Liver (tissue), 9 donors: ENCODE measurements around the gene ITPKC. TPM values are rescaled to one million over a fixed set of nuclear protein-coding genes. Genes with fewer than 3 reads are reported as not detected.

Experiments used
- DNase-seq: peaks from one replicate; pipeline ENCODE4 v3.0.0-alpha.2; 2017; ENCODE audit warnings: low spot score
- H3K27ac ChIP-seq, 2 donors: one replicate each; pipeline ENCODE4 v1.7.0; 2013; ENCODE audit warnings: inconsistent platforms in 2 of 2, low read length in 2 of 2, control low read depth in 1 of 2, low read depth in 1 of 2, mild to moderate bottlenecking in 1 of 2
- H3K27me3 ChIP-seq, 4 donors: one replicate each; pipeline versions ENCODE4 v1.6.1 to v1.7.0; 2013; ENCODE audit warnings: low read length in 3 of 4, inconsistent platforms in 1 of 4, mild to moderate bottlenecking in 1 of 4, moderate library complexity in 1 of 4; ENCODE audit not compliant: control insufficient read depth in 4 of 4, insufficient read depth in 4 of 4
- H3K36me3 ChIP-seq, 4 donors: one replicate each; pipeline versions ENCODE4 v1.6.1 to v1.7.0; 2013; ENCODE audit warnings: low read length in 3 of 4, mild to moderate bottlenecking in 3 of 4, low read depth in 1 of 4, moderate library complexity in 1 of 4; ENCODE audit not compliant: control insufficient read depth in 4 of 4, insufficient read depth in 3 of 4
- H3K4me1 ChIP-seq, 4 donors: one replicate each; pipeline versions ENCODE4 v1.6.1 to v1.7.0; 2013; ENCODE audit warnings: low read length in 3 of 4, mild to moderate bottlenecking in 3 of 4, moderate library complexity in 1 of 4; ENCODE audit not compliant: control insufficient read depth in 4 of 4, insufficient read depth in 4 of 4
- H3K4me3 ChIP-seq, 3 donors: one replicate each; pipeline versions ENCODE4 v1.6.1 to v1.7.0; 2013; ENCODE audit warnings: low read length in 3 of 3, control low read depth in 1 of 3, low read depth in 1 of 3, mild to moderate bottlenecking in 1 of 3
- H3K9ac ChIP-seq, 2 donors: one replicate each; pipeline ENCODE4 v1.7.0; 2013; ENCODE audit warnings: low read length in 2 of 2, mild to moderate bottlenecking in 2 of 2, moderate library complexity in 2 of 2, control low read depth in 1 of 2, low read depth in 1 of 2
- H3K9me3 ChIP-seq, 4 donors: one replicate each; pipeline versions ENCODE4 v1.6.1 to v1.7.0; 2013; ENCODE audit warnings: low read length in 3 of 4; ENCODE audit not compliant: control insufficient read depth in 4 of 4
- ATF3 ChIP-seq: IDR thresholded peaks from 2 replicates; pipeline ENCODE4 v1.6.1; 2016; ENCODE audit warnings: antibody characterized with exemption
- CTCF ChIP-seq: fragments of 150-350 bp; IDR thresholded peaks from 2 replicates; pipeline ENCODE4 v1.5.1; 2017; ENCODE audit warnings: improper control_type of control experiment, low read depth, low read length; ENCODE audit not compliant: missing input control
- EGR1 ChIP-seq, 2 donors: IDR thresholded peaks; 2 replicates each; pipeline ENCODE4 v1.6.1; 2016 to 2018; ENCODE audit warnings: antibody characterized with exemption in 2 of 2, low read depth in 2 of 2
- FOXA1 ChIP-seq: IDR thresholded peaks from 2 replicates; pipeline ENCODE4 v1.6.1; 2016; ENCODE audit warnings: antibody characterized with exemption
- FOXA2 ChIP-seq: IDR thresholded peaks from 2 replicates; pipeline ENCODE4 v1.6.1; 2016; ENCODE audit warnings: antibody characterized with exemption
- JUND ChIP-seq, 2 donors: IDR thresholded peaks; 2 replicates each; pipeline ENCODE4 v1.6.1; 2016; ENCODE audit warnings: antibody characterized with exemption in 2 of 2
- MAX ChIP-seq: IDR thresholded peaks from 2 replicates; pipeline ENCODE4 v1.6.1; 2016; ENCODE audit warnings: antibody characterized with exemption
- RXRA ChIP-seq, 2 donors: IDR thresholded peaks; 2 replicates each; pipeline ENCODE4 v1.6.1; 2017 to 2018; ENCODE audit warnings: antibody characterized with exemption in 2 of 2, mild to moderate bottlenecking in 1 of 2
- TAF1 ChIP-seq: conservative IDR thresholded peaks from 2 replicates; pipeline ENCODE4 v1.6.1; 2016; ENCODE audit warnings: antibody characterized with exemption, mild to moderate bottlenecking
- ZBTB33 ChIP-seq: IDR thresholded peaks from 2 replicates; pipeline ENCODE4 v1.6.1; 2016; ENCODE audit warnings: antibody characterized with exemption
- WGBS: extraction: QIAGEN DNeasy Blood & Tissue Kit; methylation state at CpG from one replicate; pipeline ENCODE4 v1.1.7; 2013; 5-methylcytosine and 5-hydroxymethylcytosine counted together
- polyA plus RNA-seq, 2 donors: library from polyadenylated mRNA; stranded (reverse) in 1 of 2; unstranded in 1 of 2; fragments of 200-250 nt in 1 of 2; fragments of >200 nt in 1 of 2; fragmentation: Nextera tagmentation in 1 of 2; extraction: Ambion mirVana in 1 of 2; gene quantifications; one replicate each; pipeline versions ENCODE4 v1.2.1 to v1.2.3, GENCODE V29; 2013 to 2015
- total RNA-seq, 2 donors: library from RNA; depleted of rRNA; stranded (reverse); fragments of >200 nt; gene quantifications; one replicate each; pipeline ENCODE4 v1.2.3, GENCODE V29; 2014
- donor health status: healthy.
- donor health status: healthy.
- donor health status: healthy.
- donor health status: healthy.
- donor health status: healthy.

ITPKC gene
- total and polyA plus RNA-seq, 4 donors = 4.2 to 12.5 (median 7.7) TPM

- no peak for TF ChIP-seq CTCF
Observed at GRCh38 chr19:40755791-40756190, 38.9 kb downstream of the ITPKC start (continued).

GRCh38 chr19:40756502-40757110 is 39.7 kb downstream of the ITPKC start:
- Histone ChIP-seq H3K9me3 (no peaks in the 10 kb centered on the region), H3K9ac (no peak overlapping the region), H3K36me3 (peaks cover 15 to 44% (median 31%) of the 10 kb centered on the region in 4 donors), H3K27ac (no peak overlapping the region), H3K4me3 (no peak overlapping the region), H3K27me3 (no peaks in the 10 kb centered on the region), H3K4me1 (peaks cover 3 to 35% (median 25%) of the 10 kb centered on the region in 4 donors)
- no peak for TF ChIP-seq FOXA1
- no peak for TF ChIP-seq ATF3
- TF ChIP-seq EGR1 (IDR thresholded peaks at IDR 0.05; ENCODE audit: low read depth in 2 of 2) = no peak
- no peak for TF ChIP-seq TAF1
- no peak for TF ChIP-seq ZBTB33
- TF ChIP-seq JUND (IDR thresholded peaks at IDR 0.05) = no peak
- TF ChIP-seq RXRA (IDR thresholded peaks at IDR 0.05) = no peak
- no peak for TF ChIP-seq FOXA2
- whole genome bisulfite sequencing = 81% methylated on average over 11 of the region's 11 CpGs
- no peak for DNase-seq

- 98% methylated on average over 3 of the region's 3 CpGs for WGBS
- no peak overlapping the region for H3K27ac ChIP-seq
- peaks cover 3 to 26% (median 18%) of the 10 kb centered on the region in 4 donors for H3K4me1 ChIP-seq
Observed at GRCh38 chr19:40758491-40758890, 41.6 kb downstream of the ITPKC start.

GRCh38 chr19:40759352-40759751 is 42.4 kb downstream of the ITPKC start:
- 97% methylated on average over 13 of the region's 13 CpGs for WGBS
- no peak overlapping the region for H3K9ac ChIP-seq
- H3K36me3 ChIP-seq = peaks cover 34 to 71% (median 55%) of the 10 kb centered on the region in 4 donors
- no peaks in the 10 kb centered on the region for H3K27me3 ChIP-seq
- no peak overlapping the region for H3K27ac ChIP-seq
- no peaks in the 10 kb centered on the region for H3K9me3 ChIP-seq
- DNase-seq = no peak
- H3K4me3 ChIP-seq = no peak overlapping the region
- TF ChIP-seq FOXA2 (no peak), CTCF (no peak)
- peaks cover 3 to 22% (median 15%) of the 10 kb centered on the region in 4 donors for H3K4me1 ChIP-seq

More at GRCh38 chr19:40758491-40758890, 41.6 kb downstream of the ITPKC start:
- Histone ChIP-seq H3K4me3 (no peak overlapping the region), H3K9me3 (no peaks in the 10 kb centered on the region), H3K9ac (no peak overlapping the region), H3K36me3 (peaks cover 29 to 63% (median 47%) of the 10 kb centered on the region in 4 donors), H3K27me3 (no peaks in the 10 kb centered on the region)
- no peak for DNase-seq
- TF ChIP-seq MAX = no peak
